ENCODE measurements around the gene CDK6.

The CDK6 gene

GRCh38 chr7:92567460-92567859 lies 268.9 kb downstream of the CDK6 start:
- no peak for DNase-seq

- no peak for DNase-seq
Observed at GRCh38 chr7:92563345-92563744, 273.0 kb downstream of the CDK6 start.

- no peak for DNase-seq
Observed at GRCh38 chr7:92560602-92561001, 275.8 kb downstream of the CDK6 start.

DNA sequence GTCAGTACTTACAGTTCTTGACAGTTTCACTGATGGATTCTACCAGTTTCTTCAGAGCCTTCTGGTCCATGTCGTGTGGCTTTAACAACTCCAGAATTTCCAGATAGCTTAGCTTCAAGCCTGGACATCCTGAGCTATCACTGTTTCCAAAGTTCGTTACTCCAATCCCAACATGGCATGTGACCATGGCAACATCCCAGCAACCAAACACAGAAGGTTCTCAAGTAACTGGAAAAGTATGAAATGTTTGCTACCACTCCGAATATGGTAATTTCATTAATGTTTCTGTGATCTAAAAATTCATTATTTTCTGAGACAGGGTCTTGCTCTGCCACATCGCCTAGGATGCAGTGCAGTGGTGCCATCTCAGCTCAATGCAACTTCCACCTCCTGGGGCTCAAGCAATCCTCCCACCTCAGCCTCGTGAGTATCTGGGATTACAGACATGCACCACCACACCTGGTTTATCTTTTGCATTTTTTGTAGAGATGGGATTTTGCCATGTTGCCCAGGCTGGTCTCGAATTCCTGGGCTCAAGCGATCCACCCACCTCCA lies 278.5 kb downstream of the CDK6 start:
- no peak for DNase-seq

DNA sequence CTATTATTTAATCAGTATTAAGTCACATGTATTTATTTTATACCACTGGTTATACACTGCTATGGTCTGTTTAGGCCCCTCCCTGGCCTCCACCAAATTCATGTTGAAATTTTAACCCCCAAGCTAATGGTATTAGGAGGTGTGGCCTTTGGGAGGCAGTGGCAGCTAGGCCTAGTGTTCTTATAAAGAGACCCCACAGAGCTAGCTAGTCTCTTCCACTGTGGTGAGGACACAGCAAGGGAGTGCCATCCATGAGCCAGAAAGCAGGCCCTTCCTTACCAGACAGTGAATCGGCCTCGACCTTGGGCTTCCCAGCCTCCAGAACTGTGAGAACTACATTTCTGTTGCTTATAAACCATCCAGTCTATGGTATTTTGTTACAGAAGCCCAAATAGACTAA lies 279.1 kb downstream of the CDK6 start:
- DNase-seq = no peak
